Right lobe of liver (tissue), 4 donors: ENCODE measurements around the gene RGS12.

ENCODE experiments used
- CTCF ChIP-seq, 4 donors: fragments of 200-600 bp in 3 of 4; fragments of 450-650 bp in 1 of 4; IDR thresholded peaks; one replicate each; pipeline versions ENCODE4 v1.5.1 to v1.8.0; 2016 to 2022; ENCODE audit warnings: antibody characterized with exemption in 4 of 4, mild to moderate bottlenecking in 2 of 4
- POLR2A ChIP-seq: fragments of 450-650 bp; IDR thresholded peaks from one replicate; pipeline ENCODE4 v1.6.1; 2017; ENCODE audit warnings: antibody characterized with exemption, mild to moderate bottlenecking
- donor health status: DM: no; HTN: no; CAD: no.
- donor health status: DM: no; HTN: no; CAD: no.
- donor health status: DM: no; HTN: yes; CAD: no.

GRCh38 chr4:3293401-3294391 is 875 bp downstream of the RGS12 start:
- TF ChIP-seq CTCF (IDR thresholded peaks at IDR 0.05), result no peak
- no peak for TF ChIP-seq POLR2A
